Retinal pigment epithelial cell (primary cell): ENCODE results near the gene CELF2.
A peak's percentile ranks its signal among the peaks of the same experiment; 100 is the strongest.

Experiments
- DNase-seq: peaks from one replicate; pipeline ENCODE4 v3.0.0-alpha.2; 2010; ENCODE audit warnings: low read depth
- H3K4me3 ChIP-seq: 2 replicates; pipeline ENCODE4 v1.5.1; 2011; ENCODE audit warnings: mild to moderate bottlenecking, low read length, control low read depth, moderate library complexity
- CTCF ChIP-seq: conservative IDR thresholded peaks from 2 replicates; pipeline ENCODE4 v1.5.1; 2011; ENCODE audit warnings: low read depth, low read length, control low read depth, inconsistent platforms

The CELF2 gene

GRCh38 chr10:11285171-11285570 is 267.5 kb downstream of the CELF2 start:
- H3K4me3 ChIP-seq, result no peak overlapping the region
- DNase-seq, result no peak
- TF ChIP-seq CTCF, result peak; percentile 50

DNA sequence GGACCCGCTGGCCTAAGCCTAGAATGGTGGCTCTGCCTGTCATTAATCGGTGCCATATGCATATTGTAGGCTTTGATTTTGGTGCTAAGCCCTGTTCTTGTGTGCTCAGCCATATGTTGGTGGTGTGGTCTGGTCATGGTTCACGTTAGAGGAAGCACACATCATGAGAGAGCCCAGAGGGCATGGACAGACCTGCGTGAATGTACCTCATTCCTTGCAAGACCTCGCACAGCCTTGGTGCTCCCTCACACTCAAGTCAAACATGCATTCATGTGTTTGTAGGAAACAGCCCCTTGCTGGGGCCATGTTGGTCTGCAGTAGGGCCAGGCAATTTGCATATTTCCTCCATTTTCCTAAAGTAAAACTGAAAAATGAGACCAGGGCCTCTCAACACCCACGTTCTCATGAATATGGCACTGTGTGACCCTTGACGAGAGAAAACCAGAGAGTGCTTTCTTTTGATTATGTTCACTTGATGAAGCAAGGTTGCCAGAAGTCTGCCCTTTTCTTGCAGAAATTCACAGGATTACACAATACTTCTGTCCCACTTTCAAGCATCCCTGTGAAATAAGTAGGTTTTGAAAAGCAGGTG is 268.7 kb downstream of the CELF2 start:
- no peak for DNase-seq
- H3K4me3 ChIP-seq, result no peak overlapping the region
- no peak for TF ChIP-seq CTCF

DNA sequence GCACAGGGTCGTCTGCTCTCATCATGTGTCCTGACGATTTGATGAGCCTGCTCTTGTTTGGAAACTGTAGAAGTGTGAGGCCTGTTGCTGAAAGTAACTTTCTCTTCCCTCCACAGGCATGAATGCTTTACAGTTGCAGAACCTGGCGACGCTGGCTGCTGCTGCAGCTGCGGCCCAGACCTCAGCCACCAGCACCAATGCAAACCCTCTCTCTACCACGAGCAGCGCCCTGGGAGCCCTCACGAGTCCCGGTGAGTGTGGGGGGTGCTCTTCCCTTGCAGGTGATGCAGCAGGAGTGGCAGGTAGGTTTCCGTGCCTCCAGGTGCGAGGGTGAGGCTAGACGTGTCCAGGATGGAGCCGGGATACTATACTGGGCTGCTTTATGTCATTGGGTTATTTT is 270.6 kb downstream of the CELF2 start:
- no peak for TF ChIP-seq CTCF
- no peak overlapping the region for H3K4me3 ChIP-seq
- no peak for DNase-seq

GRCh38 chr10:11290156-11290890 is 272.7 kb downstream of the CELF2 start:
- DNase-seq, result no peak
- H3K4me3 ChIP-seq, result no peak overlapping the region
- no peak for TF ChIP-seq CTCF

GRCh38 chr10:11292576-11293302 is 275.1 kb downstream of the CELF2 start:
- no peak overlapping the region for H3K4me3 ChIP-seq
- DNase-seq, result no peak
- TF ChIP-seq CTCF, result no peak

DNA sequence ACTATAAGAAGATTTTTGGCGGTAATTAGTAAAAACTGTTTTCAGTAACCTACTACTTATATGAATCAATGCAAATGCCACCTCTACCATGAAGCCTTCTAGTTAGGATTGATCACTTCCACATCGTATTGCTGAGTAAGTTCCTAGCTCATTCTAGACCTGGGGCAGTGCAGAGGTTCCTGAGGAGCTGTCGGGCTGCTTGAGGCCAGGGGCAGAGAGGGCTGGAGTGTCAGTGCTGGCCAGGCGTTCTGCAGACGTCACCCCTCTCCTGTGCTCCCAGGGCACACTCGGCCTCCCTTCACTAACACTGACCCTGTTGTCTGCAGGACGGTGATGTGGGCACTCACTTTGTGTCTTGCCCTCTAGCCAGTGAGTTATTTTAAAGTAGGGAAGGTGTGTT is 275.7 kb downstream of the CELF2 start:
- no peak for DNase-seq
- no peak overlapping the region for H3K4me3 ChIP-seq
- TF ChIP-seq CTCF, result no peak
